Thyroid gland (tissue), 4 donors: ENCODE data around the gene TOPAZ1.

Source experiments
- POLR2A ChIP-seq, 2 donors: fragments of 450-650 bp; IDR thresholded peaks; one replicate each; pipeline ENCODE4 v1.6.1; 2017; ENCODE audit warnings: antibody characterized with exemption in 2 of 2, mild to moderate bottlenecking in 2 of 2, moderate library complexity in 1 of 2
- TF ChIP-seq, protein P1 (sequence below), 6 experiments: fragments of 200-600 bp in 3 of 6; fragments of 450-650 bp in 3 of 6; sonication (generic) in 3 of 6; IDR thresholded peaks; one replicate each; pipeline ENCODE4 v1.5.1; 2016 to 2019; ENCODE audit warnings: antibody characterized with exemption in 6 of 6, mild to moderate bottlenecking in 2 of 6, inconsistent platforms in 1 of 6, moderate library complexity in 1 of 6

DNA sequence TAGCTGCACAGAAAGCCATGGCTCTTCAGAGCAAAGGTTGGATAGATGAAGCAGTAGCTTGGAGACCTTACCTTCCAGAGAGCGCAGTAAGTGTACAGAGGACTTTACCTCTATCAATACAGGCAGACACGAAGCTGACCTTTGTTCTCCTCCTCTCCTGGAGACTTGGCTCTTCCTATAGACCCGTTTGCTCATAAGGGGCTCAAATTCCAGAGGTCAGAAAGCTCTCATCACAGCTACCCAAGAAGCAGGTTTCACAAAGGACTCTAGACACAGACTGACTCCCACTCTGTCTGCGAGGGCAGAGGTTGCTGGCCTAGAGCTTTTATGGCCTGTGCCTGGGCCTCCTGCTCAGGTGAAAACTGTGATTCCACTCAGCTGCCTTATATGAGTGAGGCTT, 35.4 kb upstream of the TOPAZ1 start:
- TF ChIP-seq, protein P1, sequence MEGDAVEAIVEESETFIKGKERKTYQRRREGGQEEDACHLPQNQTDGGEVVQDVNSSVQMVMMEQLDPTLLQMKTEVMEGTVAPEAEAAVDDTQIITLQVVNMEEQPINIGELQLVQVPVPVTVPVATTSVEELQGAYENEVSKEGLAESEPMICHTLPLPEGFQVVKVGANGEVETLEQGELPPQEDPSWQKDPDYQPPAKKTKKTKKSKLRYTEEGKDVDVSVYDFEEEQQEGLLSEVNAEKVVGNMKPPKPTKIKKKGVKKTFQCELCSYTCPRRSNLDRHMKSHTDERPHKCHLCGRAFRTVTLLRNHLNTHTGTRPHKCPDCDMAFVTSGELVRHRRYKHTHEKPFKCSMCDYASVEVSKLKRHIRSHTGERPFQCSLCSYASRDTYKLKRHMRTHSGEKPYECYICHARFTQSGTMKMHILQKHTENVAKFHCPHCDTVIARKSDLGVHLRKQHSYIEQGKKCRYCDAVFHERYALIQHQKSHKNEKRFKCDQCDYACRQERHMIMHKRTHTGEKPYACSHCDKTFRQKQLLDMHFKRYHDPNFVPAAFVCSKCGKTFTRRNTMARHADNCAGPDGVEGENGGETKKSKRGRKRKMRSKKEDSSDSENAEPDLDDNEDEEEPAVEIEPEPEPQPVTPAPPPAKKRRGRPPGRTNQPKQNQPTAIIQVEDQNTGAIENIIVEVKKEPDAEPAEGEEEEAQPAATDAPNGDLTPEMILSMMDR (IDR thresholded peaks at IDR 0.05) = no peak
- no peak for TF ChIP-seq POLR2A (IDR thresholded peaks at IDR 0.05)
